ENCODE measurements around the gene NDUFA11. TPM values are rescaled to one million over a fixed set of nuclear protein-coding genes. Genes with fewer than 3 reads are reported as not detected.

NDUFA11 gene
- total and polyA plus RNA-seq, 2 of the 13 experiments (the other 11 are each of a cell fraction or from before 2014, with no cell fraction given), result 286 to 378 TPM

- no peak for TF ChIP-seq SOX6 (IDR thresholded peaks at IDR 0.05)
- peak; percentile 97 for TF ChIP-seq SOX6 (CRISPR knock-in tag; IDR thresholded peaks at IDR 0.05)
- no peak for TF ChIP-seq FOXA1 (IDR thresholded peaks at IDR 0.05)
- TF ChIP-seq FOXA1 (CRISPR knock-in tag; IDR thresholded peaks at IDR 0.05), result peak; percentile 90
- peak; percentile 98 for TF ChIP-seq RXRA (CRISPR knock-in tag; IDR thresholded peaks at IDR 0.05)
- no peak; the same call in 1 of the 2 replicates for TF ChIP-seq ZNF329 (CRISPR knock-in tag; IDR thresholded peaks at IDR 0.05; ENCODE audit: low read depth)
- TF ChIP-seq RORA (CRISPR knock-in tag; IDR thresholded peaks at IDR 0.05), result no peak
- peak; percentile 62 for TF ChIP-seq NR2F6 (IDR thresholded peaks at IDR 0.05)
- TF ChIP-seq NR2F6 (CRISPR knock-in tag; IDR thresholded peaks at IDR 0.05), result peak; percentile 90
- peak; percentile 28 to 58; a peak in 1 of 4 replicates for TF ChIP-seq HMGXB4 (CRISPR knock-in tag; IDR thresholded peaks at IDR 0.05; ENCODE audit: borderline replicate concordance in 1 of 2, low read depth in 1 of 2)
- TF ChIP-seq ZNF225 (CRISPR knock-in tag; IDR thresholded peaks at IDR 0.05), result no peak
- TF ChIP-seq ZNF713 (CRISPR knock-in tag; IDR thresholded peaks at IDR 0.05), result no peak
- TF ChIP-seq ZNF605 (CRISPR knock-in tag; IDR thresholded peaks at IDR 0.05), result peak; percentile 71
- peak; percentile 94 for TF ChIP-seq ATF2 (CRISPR knock-in tag; IDR thresholded peaks at IDR 0.05)
- TF ChIP-seq ZNF431 (CRISPR knock-in tag; IDR thresholded peaks at IDR 0.05; ENCODE audit: borderline replicate concordance, low read depth), result peak; percentile 81
- no peak for TF ChIP-seq HOXA9 (CRISPR knock-in tag; IDR thresholded peaks at IDR 0.05; ENCODE audit: borderline replicate concordance)
- TF ChIP-seq NFE2L2 (IDR thresholded peaks at IDR 0.05; ENCODE audit: low read length), result no peak
- TF ChIP-seq XBP1 (CRISPR knock-in tag; IDR thresholded peaks at IDR 0.05), result no peak
- peak; percentile 92 for TF ChIP-seq IRF9 (CRISPR knock-in tag; IDR thresholded peaks at IDR 0.05; ENCODE audit: borderline replicate concordance)
- TF ChIP-seq RAD51 (IDR thresholded peaks at IDR 0.05; ENCODE audit: borderline replicate concordance), result no peak
- peak; percentile 99 for TF ChIP-seq CEBPB (IDR thresholded peaks at IDR 0.05; ENCODE audit: borderline replicate concordance, low read depth, low read length)
- no peak for TF ChIP-seq ZNF235 (CRISPR knock-in tag; IDR thresholded peaks at IDR 0.05; ENCODE audit: borderline replicate concordance)
- TF ChIP-seq KMT2B (CRISPR knock-in tag; IDR thresholded peaks at IDR 0.05), result peak; percentile 36; the same call in 1 of the 2 replicates
- no peak for TF ChIP-seq ZNF513 (CRISPR knock-in tag; conservative IDR thresholded peaks at IDR 0.05)
- no peak; the same call in 1 of the 2 replicates for TF ChIP-seq ZNF652 (CRISPR knock-in tag; IDR thresholded peaks at IDR 0.05; ENCODE audit: borderline replicate concordance, low read depth)
- TF ChIP-seq ZFP82 (CRISPR knock-in tag; IDR thresholded peaks at IDR 0.05; ENCODE audit: borderline replicate concordance), result no peak
- TF ChIP-seq ZNF430 (CRISPR knock-in tag; IDR thresholded peaks at IDR 0.05), result peak; percentile 70; the same call in 1 of the 2 replicates
- TF ChIP-seq ZNF878 (CRISPR knock-in tag; IDR thresholded peaks at IDR 0.05), result peak; percentile 94
- no peak for TF ChIP-seq ONECUT2 (CRISPR knock-in tag; IDR thresholded peaks at IDR 0.05)
Measured at GRCh38 chr19:5870986-5871394, 32.6 kb downstream of the NDUFA11 start (continued).
